GM10847 (cell line): Measurements from ENCODE around the gene NR2C2AP.
A peak's percentile ranks its signal among the peaks of the same experiment; 100 is the strongest.

Experiments
- POLR2A ChIP-seq: IDR thresholded peaks from 2 replicates; pipeline ENCODE4 v1.6.1; 2011; ENCODE audit not compliant: insufficient read length; ENCODE audit errors: extremely low read depth

Gene NR2C2AP

GRCh38 chr19:19202707-19203011 is 555 bp downstream of the NR2C2AP start:
- no peak for TF ChIP-seq POLR2A

- no peak for TF ChIP-seq POLR2A
These were observed 1.2 kb downstream of the NR2C2AP start for GRCh38 chr19:19201697-19202630.

- no peak for TF ChIP-seq POLR2A
These were observed 9.3 kb downstream of the NR2C2AP start for GRCh38 chr19:19193926-19194325.

DNA sequence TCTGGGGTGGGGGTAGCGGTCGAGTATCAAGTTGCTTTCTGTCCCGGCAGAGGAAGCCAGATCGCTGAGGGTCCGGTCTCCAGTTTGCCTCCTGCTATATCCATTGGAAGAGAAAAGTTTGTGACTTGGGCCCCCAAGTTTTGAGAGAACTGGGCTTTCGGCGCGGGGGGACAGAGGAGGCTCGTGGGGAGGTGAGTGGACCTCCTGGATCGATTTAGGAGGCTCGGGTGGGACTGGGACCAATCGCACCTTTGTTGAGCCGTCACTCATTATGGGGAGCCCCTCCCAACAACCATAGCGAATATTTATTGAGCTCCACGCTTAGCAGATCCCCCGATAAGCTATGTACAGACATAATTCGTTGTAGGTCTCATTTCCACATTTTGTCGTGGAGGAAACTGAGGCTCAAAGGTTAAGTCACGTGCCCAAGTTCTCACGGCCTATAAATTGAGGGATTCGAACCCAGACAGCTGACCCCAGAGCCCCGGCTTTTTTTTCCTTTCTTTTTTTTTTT is 10.2 kb downstream of the NR2C2AP start:
- peak; percentile 41 for TF ChIP-seq POLR2A

- peak; percentile 76 for TF ChIP-seq POLR2A
These were observed 10.9 kb downstream of the NR2C2AP start, which contains the start of the genes BORCS8 and RFXANK for GRCh38 chr19:19192078-19192882. TSS of gene BORCS8 (minus strand) at chr19:19192152. CDS start at chr19:19192117, 35 bp downstream. TSS of gene RFXANK (plus strand) at chr19:19192258. CDS start at chr19:19193947, 1,689 bp downstream.

DNA sequence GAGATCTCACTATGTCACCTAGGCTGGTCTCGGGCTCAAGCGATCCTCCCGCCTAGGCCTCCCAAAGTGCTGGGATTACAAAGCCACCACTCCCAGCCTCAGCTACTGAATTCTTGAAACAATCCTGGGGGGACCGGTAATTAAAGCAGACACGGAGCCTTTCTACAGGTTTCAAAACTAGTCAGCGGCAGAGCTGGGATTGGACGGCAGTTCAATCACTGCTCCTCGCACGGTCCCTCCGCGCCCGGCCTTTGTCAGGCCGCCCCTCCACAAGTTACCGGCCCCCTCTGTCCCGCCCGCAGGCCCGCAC is 11.5 kb downstream of the NR2C2AP start:
- TF ChIP-seq POLR2A = no peak

- no peak for TF ChIP-seq POLR2A
These were observed 16.5 kb downstream of the NR2C2AP start for GRCh38 chr19:19186742-19187141.

GRCh38 chr19:19185853-19186740 is 17.1 kb downstream of the NR2C2AP start:
- TF ChIP-seq POLR2A = no peak

GRCh38 chr19:19181488-19181998 is 21.7 kb downstream of the NR2C2AP start:
- no peak for TF ChIP-seq POLR2A

- no peak for TF ChIP-seq POLR2A
These were observed 23.4 kb downstream of the NR2C2AP start for GRCh38 chr19:19179548-19180441.

- TF ChIP-seq POLR2A = no peak
These were observed 26.3 kb downstream of the NR2C2AP start for GRCh38 chr19:19176950-19177349.

DNA sequence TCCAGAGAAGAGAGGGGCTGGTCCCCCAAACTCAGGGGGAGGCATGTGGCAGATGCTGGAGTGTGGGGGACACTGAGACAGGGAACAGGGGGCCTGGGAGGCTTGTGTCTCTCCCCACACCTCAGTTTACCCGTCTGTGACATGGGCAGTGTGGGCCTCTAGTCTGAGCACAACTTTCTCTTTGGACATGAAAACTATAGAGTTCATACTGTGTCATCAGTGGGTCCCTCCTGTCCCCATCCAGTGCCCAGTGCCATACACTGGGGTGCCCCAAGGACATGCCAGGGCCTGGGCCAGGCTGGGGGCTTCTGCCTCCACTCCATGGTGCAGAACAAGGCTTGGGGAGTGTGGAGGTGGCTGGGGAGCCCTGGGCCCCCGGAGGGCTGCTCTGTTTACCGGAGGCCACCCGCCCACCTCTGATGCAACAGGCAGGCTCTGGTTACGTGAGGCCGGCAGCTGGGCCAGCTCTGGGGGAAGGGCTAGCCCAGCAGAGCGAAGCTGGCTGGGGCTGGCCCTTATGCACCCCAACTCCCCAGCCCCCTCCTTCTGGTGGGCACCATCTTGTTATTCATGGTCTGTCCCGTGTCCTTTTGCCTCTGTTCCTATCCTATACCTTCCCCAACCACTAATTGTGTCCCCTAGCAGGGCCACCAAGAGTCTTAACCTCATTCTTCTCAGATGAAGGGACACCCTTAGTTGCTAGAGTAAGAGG is 31.2 kb downstream of the NR2C2AP start:
- no peak for TF ChIP-seq POLR2A

DNA sequence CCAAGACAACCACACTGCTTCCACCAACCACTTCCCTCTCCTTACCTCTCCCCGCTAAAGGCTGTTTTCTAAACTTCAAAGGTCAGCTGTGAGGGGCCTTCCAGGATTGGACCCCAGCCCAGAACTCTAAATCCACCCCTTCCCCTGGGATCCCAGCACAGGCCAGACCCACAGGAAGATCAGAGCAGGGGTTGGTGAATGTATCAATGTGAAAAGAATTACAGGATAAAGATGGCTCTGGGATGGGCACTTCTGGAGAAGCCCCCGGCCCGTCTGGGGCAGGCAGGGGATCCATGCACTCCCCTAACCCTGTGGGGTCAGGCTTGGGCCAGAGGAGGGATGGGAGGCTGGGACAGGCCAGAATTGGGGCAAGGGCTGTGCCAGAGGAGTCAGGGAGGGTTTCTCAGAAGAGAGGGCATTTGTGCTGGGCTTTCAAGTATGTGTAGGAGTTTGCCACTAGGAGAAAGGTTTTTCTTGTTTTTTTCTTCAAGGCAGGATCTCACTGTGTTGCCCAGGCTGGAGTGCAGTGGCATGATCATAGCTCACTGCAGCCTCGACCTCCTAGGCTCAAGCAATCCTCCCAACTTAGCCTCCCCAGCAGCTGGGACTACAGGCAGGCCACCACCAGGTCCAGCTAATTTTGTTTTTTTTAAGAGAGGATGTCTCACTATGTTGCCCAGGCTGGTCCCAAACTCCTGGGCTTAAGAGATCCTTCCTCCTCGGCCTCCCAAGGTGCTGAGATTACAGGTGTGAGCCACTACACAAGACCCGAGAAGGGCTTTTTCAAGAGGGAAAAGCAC is 32.1 kb downstream of the NR2C2AP start:
- no peak for TF ChIP-seq POLR2A
